B cell (primary cell): ENCODE data around the gene LNP1. TPM values are rescaled to one million over a fixed set of nuclear protein-coding genes. Genes with fewer than 3 reads are reported as not detected.

Experiments used
- ATAC-seq: fragments of 200-7000 bp; cut with Tn5 transposase; one replicate; pipeline ENCODE4 v1.10.0; 2021; ENCODE audit warnings: low read depth, mild to moderate bottlenecking, moderate number of reproducible peaks, moderate library complexity
- CTCF ChIA-PET: fragments of 350-600 bp; sonication (Branson Sonifier 250); formaldehyde crosslinking; loops from one replicate; lab custom pipeline; 2021; ENCODE audit warnings: antibody characterized with exemption, inconsistent platforms; lab: Charles Lee
- POLR2A ChIA-PET: fragments of 350-600 bp; sonication (Branson Sonifier 250); formaldehyde crosslinking; loops from one replicate; lab custom pipeline; 2021; ENCODE audit warnings: antibody characterized with exemption; lab: Charles Lee
- DNase-seq: peaks from one replicate; pipeline ENCODE4 v3.0.0; 2013
- H2AFZ ChIP-seq: 2 replicates; pipeline ENCODE4 v1.6.1; 2012; ENCODE audit warnings: mild to moderate bottlenecking, low read depth, low read length; ENCODE audit not compliant: insufficient read depth, poor library complexity, severe bottlenecking
- H3K27ac ChIP-seq, 2 donors: 1 replicate in 1 of 2; 2 replicates in 1 of 2; pipeline ENCODE4 v1.5.1; 2012 to 2013; ENCODE audit warnings: low read length in 2 of 2, mild to moderate bottlenecking in 2 of 2, moderate library complexity in 1 of 2
- H3K27me3 ChIP-seq, 4 experiments: fragments of 200-600 bp in 1 of 4; sonication (generic) in 1 of 4; replicated peaks in 1 of 4; 1 replicate in 2 of 4; 2 replicates in 2 of 4; pipeline versions ENCODE4 v1.6.1 to v1.7.0; 2013 to 2016; ENCODE audit warnings: low read length in 3 of 4, mild to moderate bottlenecking in 2 of 4, mixed read lengths in 1 of 4, moderate library complexity in 1 of 4; ENCODE audit not compliant: insufficient read depth in 4 of 4, control insufficient read depth in 3 of 4; ENCODE audit errors: control extremely low read depth in 1 of 4
- H3K36me3 ChIP-seq, 2 experiments: replicated peaks in 1 of 2; 1 replicate in 1 of 2; 2 replicates in 1 of 2; pipeline versions ENCODE4 v1.6.1 to v1.7.1; 2013; ENCODE audit warnings: low read length in 1 of 2; ENCODE audit not compliant: insufficient read depth in 2 of 2, control insufficient read depth in 1 of 2; ENCODE audit errors: control extremely low read depth in 1 of 2, extremely low read depth in 1 of 2
- H3K4me1 ChIP-seq, 2 donors: fragments of 200-600 bp in 1 of 2; sonication (generic) in 1 of 2; 1 replicate in 1 of 2; 2 replicates in 1 of 2; pipeline versions ENCODE4 v1.5.1 to v1.6.1; 2013 to 2017; ENCODE audit warnings: low read length in 2 of 2; ENCODE audit not compliant: control insufficient read depth in 2 of 2, insufficient read depth in 2 of 2
- H3K4me2 ChIP-seq: replicated peaks from 2 replicates; pipeline ENCODE3; 2012; ENCODE audit warnings: mild to moderate bottlenecking, low read depth, low read length; ENCODE audit not compliant: poor library complexity, severe bottlenecking
- H3K4me3 ChIP-seq, 5 experiments: fragments of 200-600 bp in 1 of 5; sonication (generic) in 1 of 5; 1 replicate in 3 of 5; 2 replicates in 2 of 5; pipeline versions ENCODE4 v1.5.1 to v1.7.0; 2011 to 2016; ENCODE audit warnings: low read length in 4 of 5, mild to moderate bottlenecking in 4 of 5, low read depth in 2 of 5, control low read depth in 1 of 5, moderate library complexity in 1 of 5; ENCODE audit not compliant: insufficient read depth in 1 of 5; ENCODE audit errors: control extremely low read depth in 1 of 5, extremely low read depth in 1 of 5
- H3K79me2 ChIP-seq: fragments of 200-600 bp; sonication (generic); one replicate; pipeline ENCODE4 v1.6.0; 2016; ENCODE audit warnings: low read length; ENCODE audit not compliant: control insufficient read depth, insufficient read depth
- H3K9ac ChIP-seq: fragments of 200-600 bp; sonication (generic); 2 replicates; pipeline ENCODE4 v1.6.1; 2017; ENCODE audit warnings: mild to moderate bottlenecking, low read length, moderate library complexity
- H3K9me3 ChIP-seq, 3 donors: one replicate each; pipeline versions ENCODE4 v1.6.1 to v1.7.1; 2013; ENCODE audit warnings: low read length in 2 of 3; ENCODE audit not compliant: control insufficient read depth in 2 of 3, insufficient read depth in 1 of 3; ENCODE audit errors: control extremely low read depth in 1 of 3
- H4K20me1 ChIP-seq: 2 replicates; pipeline ENCODE4 v1.6.0; 2012; ENCODE audit warnings: mild to moderate bottlenecking, low read length; ENCODE audit not compliant: insufficient read depth, control insufficient read depth, poor library complexity, severe bottlenecking
- H3K27ac Mint-ChIP-seq: one replicate; pipeline ENCODE4 v1.8.0; 2021; ENCODE audit warnings: mixed read lengths
- H3K27me3 Mint-ChIP-seq: one replicate; pipeline ENCODE4 v1.8.0; 2021; ENCODE audit warnings: mixed read lengths
- H3K4me1 Mint-ChIP-seq: one replicate; pipeline ENCODE4 v1.8.0; 2021; ENCODE audit warnings: mixed read lengths
- H3K4me3 Mint-ChIP-seq: one replicate; pipeline ENCODE4 v1.8.0; 2021; ENCODE audit warnings: mixed read lengths
- H3K9me3 Mint-ChIP-seq: one replicate; pipeline ENCODE4 v1.8.0; 2022; ENCODE audit warnings: mixed read lengths; ENCODE audit not compliant: insufficient read depth
- CTCF ChIP-seq: fragments of 200-600 bp; IDR thresholded peaks from one replicate; pipeline ENCODE4 v1.8.0; 2022; ENCODE audit warnings: antibody characterized with exemption, mild to moderate bottlenecking
- EZH2 ChIP-seq: IDR thresholded peaks from 2 replicates; pipeline ENCODE4 v1.6.1; 2012; ENCODE audit warnings: borderline replicate concordance, low read depth, mild to moderate bottlenecking, moderate library complexity, low read length; ENCODE audit not compliant: insufficient read depth, poor library complexity, severe bottlenecking
- WGBS: methylation state at CpG from one replicate; pipeline ENCODE4 v1.1.5; 2013; ENCODE audit warnings: missing lambda C conversion rate; ENCODE audit not compliant: insufficient coverage; 5-methylcytosine and 5-hydroxymethylcytosine counted together
- intact Hi-C: fragments of 100-400 bp; cut with micrococcal nuclease; formaldehyde crosslinking; loops from one replicate; pipeline ENCODE4 v1.10.0; 2022
- polyA plus RNA-seq: library from polyadenylated mRNA; depleted of rRNA; stranded (reverse); fragments of >200 nt; gene quantifications from 2 replicates; pipeline ENCODE4 v1.2.3, GENCODE V29; 2012
- total RNA-seq, 2 donors: library from RNA; stranded (reverse); fragments of 120-200 nt in 1 of 2; gene quantifications; 1 replicate in 1 of 2; 2 replicates in 1 of 2; pipeline versions ENCODE4 v1.2.3 to v1.2.4, GENCODE V29; 2013 to 2022

Gene LNP1
- total and polyA plus RNA-seq, 2 donors (not counting 1 experiment from before 2014, with no cell fraction given), result 0.39 to 1.9 TPM

GRCh38 chr3:100411091-100411982 is 10.0 kb downstream of the LNP1 start:
- Histone ChIP-seq H2AFZ (no peak overlapping the region), H3K4me1 (no peaks in the 10 kb centered on the region), H3K9me3 (peaks cover 0 to 5% (median 0%) of the 10 kb centered on the region in 3 donors), H3K4me3 (no peak overlapping the region), H3K27ac (no peak overlapping the region), H3K27me3 (no peaks in the 10 kb centered on the region), H3K36me3 (no peaks in the 10 kb centered on the region), H3K9ac (no peak overlapping the region), H3K79me2 (peaks cover 6% of the 10 kb centered on the region), H3K4me2 (no peak overlapping the region), H4K20me1 (no peaks in the 10 kb centered on the region)
- ChIA-PET CTCF (no interaction called here), POLR2A (no interaction called here)
- Mint-ChIP-seq H3K9me3 (peaks cover 5% of the 10 kb centered on the region), H3K4me3 (no peak overlapping the region), H3K4me1 (no peaks in the 10 kb centered on the region), H3K27ac (no peak overlapping the region), H3K27me3 (no peaks in the 10 kb centered on the region)
- WGBS, result no CpG with 5 or more reads among the region's 2 CpGs
- intact Hi-C loops, result no loop called here
- DNase-seq, result no peak
- ATAC-seq, result no peak
- no peak for TF ChIP-seq EZH2
- TF ChIP-seq CTCF, result no peak

- DNase-seq, result no peak
- ChIA-PET CTCF (no interaction called here), POLR2A (no interaction called here)
- Mint-ChIP-seq H3K4me3 (no peak overlapping the region), H3K9me3 (peaks cover 5% of the 10 kb centered on the region), H3K27ac (no peak overlapping the region), H3K27me3 (no peaks in the 10 kb centered on the region), H3K4me1 (no peaks in the 10 kb centered on the region)
- intact Hi-C loops, result no loop called here
- no peak overlapping the region for H3K9ac ChIP-seq
- no peak overlapping the region for H3K4me2 ChIP-seq
- H3K36me3 ChIP-seq, result no peaks in the 10 kb centered on the region
- WGBS, result no CpG with 5 or more reads among the region's 4 CpGs
- H4K20me1 ChIP-seq, result no peaks in the 10 kb centered on the region
- peaks cover 0 to 4% (median 0%) of the 10 kb centered on the region in 3 donors for H3K9me3 ChIP-seq
- H3K27ac ChIP-seq, result no peak overlapping the region
- no peak for ATAC-seq
- no peaks in the 10 kb centered on the region for H3K4me1 ChIP-seq
- no peak overlapping the region for H3K4me3 ChIP-seq
- H3K27me3 ChIP-seq, result no peaks in the 10 kb centered on the region
- peaks cover 6% of the 10 kb centered on the region for H3K79me2 ChIP-seq
- TF ChIP-seq CTCF, result no peak
- no peak for TF ChIP-seq EZH2
- no peak overlapping the region for H2AFZ ChIP-seq
Observed at GRCh38 chr3:100412912-100413590, 11.7 kb downstream of the LNP1 start.
